ENCODE results near the gene MAGI2.
A peak's percentile ranks its signal among the peaks of the same experiment; 100 is the strongest.

MAGI2 gene

GRCh38 chr7:77989981-77990566 is 1463.4 kb downstream of the MAGI2 start:
- no peak for DNase-seq (ENCODE audit: low read depth)

- peak; percentile 56 for DNase-seq (ENCODE audit: low read depth)
Measured at GRCh38 chr7:77985974-77986339, 1467.5 kb downstream of the MAGI2 start.

- no peak for DNase-seq (ENCODE audit: low read depth)
Measured at GRCh38 chr7:77985232-77985973, 1468.1 kb downstream of the MAGI2 start.

GRCh38 chr7:77983973-77984372 is 1469.5 kb downstream of the MAGI2 start:
- no peak for DNase-seq (ENCODE audit: low read depth)

GRCh38 chr7:77982926-77983550 is 1470.4 kb downstream of the MAGI2 start:
- no peak for DNase-seq (ENCODE audit: low read depth)

GRCh38 chr7:77980087-77980713 is 1473.3 kb downstream of the MAGI2 start:
- no peak for DNase-seq (ENCODE audit: low read depth)

- DNase-seq (ENCODE audit: low read depth) = no peak
Measured at GRCh38 chr7:77979219-77979618, 1474.2 kb downstream of the MAGI2 start.

- DNase-seq (ENCODE audit: low read depth) = no peak
Measured at GRCh38 chr7:77975672-77976480, 1477.6 kb downstream of the MAGI2 start.

- DNase-seq (ENCODE audit: low read depth) = no peak
Measured at GRCh38 chr7:77971726-77972125, 1481.7 kb downstream of the MAGI2 start.

- DNase-seq (ENCODE audit: low read depth) = no peak
Measured at GRCh38 chr7:77967429-77967828, 1486.0 kb downstream of the MAGI2 start.
